IMR-90 (cell line): ENCODE measurements around the gene ABI3BP. TPM values are rescaled to one million over a fixed set of nuclear protein-coding genes. Genes with fewer than 3 reads are reported as not detected.

Experiments used
- ATAC-seq: fragments of 200-7000 bp; cut with Tn5 transposase; 2 replicates; pipeline ENCODE4 v1.9.1; 2020; ENCODE audit warnings: low read depth, mild to moderate bottlenecking, moderate library complexity
- BruUV-seq: library from RNA; stranded (reverse); fragments of 400-500 nt; replicated peaks from 2 replicates; lab custom pipeline; 2021; lab: Mats Ljungman, UMichigan
- CTCF ChIA-PET: fragments of 300-600 bp; formaldehyde crosslinking; extraction: SDS; loops from one replicate; lab custom pipeline; 2021; ENCODE audit warnings: antibody characterized with exemption; lab: Yijun Ruan, JAX
- POLR2A ChIA-PET: fragments of 300-600 bp; sonication (Branson Sonifier 250); formaldehyde crosslinking; loops from one replicate; lab custom pipeline; 2022; ENCODE audit warnings: antibody characterized with exemption; ENCODE audit not compliant: unreplicated experiment; lab: Charles Lee
- DNase-seq: peaks from one replicate; pipeline ENCODE4 v3.0.0; 2013
- H2AFZ ChIP-seq: replicated peaks from 2 replicates; pipeline ENCODE3; 2013; ENCODE audit warnings: low read length, mild to moderate bottlenecking; ENCODE audit not compliant: poor library complexity
- H2AK5ac ChIP-seq: 2 replicates; pipeline ENCODE4 v1.6.1; 2013; ENCODE audit warnings: low read depth, low read length, inconsistent platforms
- H2AK9ac ChIP-seq: replicated peaks from 2 replicates; pipeline ENCODE3; 2013; ENCODE audit warnings: mild to moderate bottlenecking, low read depth, low read length, moderate library complexity; ENCODE audit not compliant: poor library complexity
- H2BK120ac ChIP-seq: 2 replicates; pipeline ENCODE4 v1.6.1; 2013; ENCODE audit warnings: low read depth, low read length, inconsistent platforms
- H2BK15ac ChIP-seq: 3 replicates; pipeline ENCODE4 v1.6.1; 2013; ENCODE audit warnings: low read depth, low read length, inconsistent platforms
- H2BK20ac ChIP-seq: 2 replicates; pipeline ENCODE4 v1.6.1; 2013; ENCODE audit warnings: low read depth, mild to moderate bottlenecking, inconsistent platforms, low read length, moderate library complexity
- H2BK5ac ChIP-seq: 2 replicates; pipeline ENCODE4 v1.6.1; 2013; ENCODE audit warnings: mild to moderate bottlenecking, low read depth, low read length, inconsistent platforms; ENCODE audit not compliant: poor library complexity, severe bottlenecking
- H3K14ac ChIP-seq: replicated peaks from 2 replicates; pipeline ENCODE4 v1.6.1; 2013; ENCODE audit warnings: low read depth, low read length, inconsistent platforms
- H3K18ac ChIP-seq: 2 replicates; pipeline ENCODE4 v1.6.1; 2013; ENCODE audit warnings: low read depth, low read length, control low read depth
- H3K23ac ChIP-seq: 2 replicates; pipeline ENCODE4 v1.6.1; 2013; ENCODE audit warnings: low read depth, low read length, inconsistent platforms
- H3K27ac ChIP-seq: 2 replicates; pipeline ENCODE4 v1.5.1; 2013; ENCODE audit warnings: mild to moderate bottlenecking, control low read depth, low read length; ENCODE audit not compliant: insufficient read depth
- H3K27me3 ChIP-seq: 2 replicates; pipeline ENCODE4 v1.6.1; 2013; ENCODE audit warnings: low read length; ENCODE audit not compliant: control insufficient read depth, insufficient read depth
- H3K36me3 ChIP-seq: 2 replicates; pipeline ENCODE4 v1.6.1; 2013; ENCODE audit warnings: low read length, mixed read lengths; ENCODE audit not compliant: control insufficient read depth, insufficient read depth
- H3K4ac ChIP-seq: 2 replicates; pipeline ENCODE4 v1.6.1; 2013; ENCODE audit warnings: low read depth, low read length, inconsistent platforms
- H3K4me1 ChIP-seq: 2 replicates; pipeline ENCODE4 v1.6.1; 2013; ENCODE audit warnings: low read length, mixed read lengths; ENCODE audit not compliant: control insufficient read depth, insufficient read depth
- H3K4me2 ChIP-seq: 2 replicates; pipeline ENCODE4 v1.6.1; 2013; ENCODE audit warnings: low read depth, mild to moderate bottlenecking, control low read depth, low read length, moderate library complexity
- H3K4me3 ChIP-seq: 2 replicates; pipeline ENCODE4 v1.5.1; 2013; ENCODE audit warnings: low read depth, mild to moderate bottlenecking, control low read depth, low read length, moderate library complexity; ENCODE audit not compliant: insufficient read depth
- H3K56ac ChIP-seq: 2 replicates; pipeline ENCODE4 v1.6.1; 2013; ENCODE audit warnings: low read length, inconsistent platforms; ENCODE audit not compliant: insufficient read depth; ENCODE audit errors: extremely low read depth
- H3K79me1 ChIP-seq, 2 experiments: 2 replicates each; pipeline ENCODE4 v1.6.1; 2013; ENCODE audit warnings: low read length in 2 of 2, inconsistent platforms in 1 of 2, low read depth in 1 of 2
- H3K9ac ChIP-seq: 2 replicates; pipeline ENCODE4 v1.6.1; 2013; ENCODE audit warnings: low read depth, low read length, control low read depth
- H3K9me1 ChIP-seq: 2 replicates; pipeline ENCODE4 v1.6.1; 2013; ENCODE audit warnings: low read length, inconsistent platforms; ENCODE audit not compliant: insufficient read depth
- H3K9me3 ChIP-seq: 2 replicates; pipeline ENCODE4 v1.6.1; 2013; ENCODE audit warnings: low read length; ENCODE audit not compliant: control insufficient read depth, insufficient read depth
- H4K20me1 ChIP-seq: 2 replicates; pipeline ENCODE4 v1.6.1; 2013; ENCODE audit warnings: low read length, inconsistent platforms; ENCODE audit not compliant: insufficient read depth
- H4K5ac ChIP-seq: 2 replicates; pipeline ENCODE4 v1.6.1; 2013; ENCODE audit warnings: mild to moderate bottlenecking, low read depth, low read length, control low read depth
- H4K8ac ChIP-seq, 2 experiments: 2 replicates each; pipeline ENCODE4 v1.6.1; 2013; ENCODE audit warnings: low read depth in 2 of 2, low read length in 2 of 2, control low read depth in 1 of 2, inconsistent platforms in 1 of 2
- H4K91ac ChIP-seq: 2 replicates; pipeline ENCODE4 v1.6.1; 2013; ENCODE audit warnings: low read depth, low read length, inconsistent platforms; ENCODE audit not compliant: insufficient read depth
- CTCF ChIP-seq: conservative IDR thresholded peaks from 2 replicates; pipeline ENCODE4 v1.5.1; 2012; ENCODE audit warnings: mild to moderate bottlenecking, low read depth, low read length, improper control_type of control experiment
- MAZ ChIP-seq: IDR thresholded peaks from 2 replicates; pipeline ENCODE4 v1.6.1; 2012; ENCODE audit warnings: low read depth, mild to moderate bottlenecking, low read length, improper control_type of control experiment, moderate library complexity, borderline replicate concordance
- NFE2L2 ChIP-seq: fragments of 150-350 bp; IDR thresholded peaks from 2 replicates; pipeline ENCODE4 v1.6.1; 2016; ENCODE audit warnings: low read depth, mild to moderate bottlenecking, low read length
- RCOR1 ChIP-seq: IDR thresholded peaks from 2 replicates; pipeline ENCODE4 v1.6.1; 2012; ENCODE audit warnings: mild to moderate bottlenecking, low read length, improper control_type of control experiment; ENCODE audit not compliant: insufficient replicate concordance
- RFX5 ChIP-seq: IDR thresholded peaks from 2 replicates; pipeline ENCODE4 v1.8.0; 2012; ENCODE audit warnings: low read depth, mild to moderate bottlenecking, low read length, moderate library complexity
- WGBS, 2 experiments: methylation state at CpG; one replicate each; pipeline versions ENCODE4 v1.1.5 to v1.1.7; 2013; ENCODE audit warnings: missing lambda C conversion rate in 2 of 2; ENCODE audit not compliant: insufficient read length in 1 of 2; ENCODE audit errors: extremely low coverage in 2 of 2; 5-methylcytosine and 5-hydroxymethylcytosine counted together
- dilution Hi-C: fragments of 300-500 bp; cut with HindIII; formaldehyde crosslinking; loops from one replicate; pipeline ENCODE4 v1.14.3; 2018; ENCODE audit warnings: low sequenced_read_pairs; ENCODE audit not compliant: unreplicated experiment
- in situ Hi-C: fragments of 300-500 bp; cut with MboI; formaldehyde crosslinking; loops from 3 replicates; pipeline ENCODE4 v1.14.3; 2019; ENCODE audit warnings: low sequenced_read_pairs, inconsistent platforms, mixed read lengths
- intact Hi-C: fragments of 100-400 bp; cut with micrococcal nuclease; formaldehyde crosslinking; loops from 2 replicates; pipeline ENCODE4 v1.10.0; 2022
- polyA plus RNA-seq, 3 experiments: library from polyadenylated mRNA; depleted of rRNA; stranded (reverse); fragments of >200 nt; gene quantifications; 2 replicates each; pipeline ENCODE4 v1.2.3, GENCODE V29; 2012; ENCODE audit warnings: low replicate concordance in 1 of 3
- total RNA-seq: library from RNA; depleted of rRNA; stranded (reverse); fragments of >200 nt; gene quantifications from 2 replicates; pipeline ENCODE4 v1.2.3, GENCODE V29; 2012

The ABI3BP gene
- total and polyA plus RNA-seq, 2 of the 4 experiments (the other 2 are of a cell fraction), result 3.0 to 26.7 TPM

- no peak for TF ChIP-seq NFE2L2
Observed at GRCh38 chr3:100761211-100761942, 231.8 kb downstream of the ABI3BP start (continued).

- DNase-seq (no peak), ATAC-seq (no peak)
- in situ Hi-C loops (no loop called here), intact Hi-C loops (loop anchor here (5.0 kb wide), 1 partner anchor 37 kb away; no protein-coding TSS in a partner anchor), dilution Hi-C loops (no loop called here)
- Histone ChIP-seq H4K20me1 (no peaks in the 10 kb centered on the region), H3K9me1 (0 out of 2 replicates have a peak, but pooled peaks cover under 1% of the 10 kb centered on the region), H3K4ac (no peak overlapping the region), H2BK5ac (no peak overlapping the region), H3K9me3 (no peaks in the 10 kb centered on the region), H4K91ac (no peak overlapping the region), H3K36me3 (0 out of 2 replicates have a peak, but pooled peaks cover 1% of the 10 kb centered on the region), H2AK5ac (no peak overlapping the region), H3K23ac (no peak overlapping the region), H3K4me2 (no peak overlapping the region), H2BK120ac (no peak overlapping the region), H2AFZ (no peak overlapping the region), H3K27me3 (no peaks in the 10 kb centered on the region), H3K4me3 (no peak overlapping the region), H3K9ac (no peak overlapping the region), H4K5ac (no peak overlapping the region), H2BK15ac (no peak overlapping the region), H3K27ac (no peak overlapping the region), H3K79me1 (no peaks in the 10 kb centered on the region), H4K8ac (no peak overlapping the region), H3K4me1 (no peaks in the 10 kb centered on the region), H3K56ac (no peak overlapping the region), H3K14ac (no peak overlapping the region), H2BK20ac (no peak overlapping the region), H2AK9ac (no peak overlapping the region), H3K18ac (no peak overlapping the region)
- ChIA-PET CTCF (interaction anchor here (0.9 kb wide), 1 partner anchor 62 kb away, joined by 3 read pairs; no protein-coding TSS in a partner anchor), POLR2A (no interaction called here)
- TF ChIP-seq RFX5 (no peak), CTCF (no peak), MAZ (no peak), RCOR1 (no peak)
- 40% methylated on average over 1 of the region's 4 CpGs; no CpG with 5 or more reads in 1 of the 2 experiments for WGBS, 2 experiments
- no TSS peak for BruUV-seq
Observed at GRCh38 chr3:100760377-100760776, 232.8 kb downstream of the ABI3BP start.
